ENCODE data around the gene TRIM36.

The TRIM36 gene

DNA sequence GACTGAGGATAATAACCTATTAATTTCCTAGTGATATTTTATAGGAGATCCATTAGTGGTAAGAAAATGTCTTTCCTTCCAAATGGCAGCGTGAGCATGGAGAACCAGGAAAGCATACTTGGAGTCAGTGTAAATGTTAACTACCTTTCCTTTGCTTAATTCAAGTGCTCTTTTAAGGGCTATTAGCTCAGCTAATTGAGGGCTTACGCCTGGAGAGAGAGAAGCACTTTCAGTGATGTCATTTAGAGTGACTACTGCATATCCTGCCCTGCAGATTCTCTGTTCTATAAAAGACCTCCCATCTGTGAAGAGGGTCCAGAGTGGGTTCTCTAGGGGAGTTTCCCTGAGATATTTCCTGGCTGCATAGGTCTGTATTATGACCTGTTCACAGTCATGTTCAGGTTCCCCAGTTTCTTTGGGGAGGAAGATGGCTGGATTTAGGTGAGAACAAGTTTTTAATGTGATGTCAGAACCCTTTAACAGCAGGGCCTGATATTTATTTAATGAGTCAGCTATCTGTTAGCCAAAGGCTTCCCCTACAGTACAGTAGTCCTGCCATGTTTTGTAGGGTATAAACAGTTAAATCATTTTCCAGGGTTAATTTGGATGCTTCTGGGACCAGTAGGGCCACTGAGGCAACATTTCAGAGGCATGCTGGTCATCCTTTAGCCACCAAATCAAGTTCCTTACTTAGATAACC is 89.6 kb downstream of the TRIM36 start:
- DNase-seq (ENCODE audit: low read depth in 2 of 3, low spot score in 1 of 3) = no peak
